GM19023 (cell line): ENCODE measurements around the gene NUTM1.
"Not testable (repeated sequence)": the region's sequence is repeated elsewhere in the genome, so short reads cannot be mapped to it uniquely, and the experiment has no call there.

ENCODE experiments used
- ATAC-seq: cut with Tn5 transposase; IDR thresholded peaks from one replicate; pipeline ENCODE4 v1.9.1; 2021; ENCODE audit warnings: mild to moderate bottlenecking, moderate library complexity; ENCODE audit not compliant: unreplicated experiment

Gene NUTM1

GRCh38 chr15:34336991-34337556 lies 6.0 kb upstream of the NUTM1 start:
- peak; percentile 16 for ATAC-seq

GRCh38 chr15:34337557-34338306 lies 5.4 kb upstream of the NUTM1 start, which contains the start of gene SLC12A6:
SLC12A6 (minus strand) TSS chr15:34337781; CDS start chr15:34336680, 1,101 bp downstream.
- ATAC-seq = peak; percentile 78

GRCh38 chr15:34338347-34338746 lies 4.8 kb upstream of the NUTM1 start:
- no peak for ATAC-seq

DNA sequence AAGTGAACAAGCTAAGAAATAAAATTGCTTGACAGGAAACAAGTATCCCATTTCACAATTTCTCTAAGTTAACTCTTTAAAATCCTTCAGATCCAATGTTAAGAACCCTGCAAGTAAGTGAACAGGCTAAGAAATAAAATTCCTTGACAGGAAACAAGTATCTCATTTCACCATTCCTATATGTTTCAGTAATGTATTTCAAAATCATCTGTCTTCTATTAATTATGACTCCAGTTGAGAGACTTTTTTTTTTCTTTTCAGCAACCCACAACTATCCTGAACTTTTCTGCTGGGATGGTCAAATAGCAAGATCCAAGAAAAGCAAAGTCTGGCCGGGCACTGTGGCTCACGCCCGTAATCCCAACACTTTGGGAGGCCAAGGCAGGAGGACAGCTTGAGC lies 3.2 kb upstream of the NUTM1 start:
- ATAC-seq = no peak

DNA sequence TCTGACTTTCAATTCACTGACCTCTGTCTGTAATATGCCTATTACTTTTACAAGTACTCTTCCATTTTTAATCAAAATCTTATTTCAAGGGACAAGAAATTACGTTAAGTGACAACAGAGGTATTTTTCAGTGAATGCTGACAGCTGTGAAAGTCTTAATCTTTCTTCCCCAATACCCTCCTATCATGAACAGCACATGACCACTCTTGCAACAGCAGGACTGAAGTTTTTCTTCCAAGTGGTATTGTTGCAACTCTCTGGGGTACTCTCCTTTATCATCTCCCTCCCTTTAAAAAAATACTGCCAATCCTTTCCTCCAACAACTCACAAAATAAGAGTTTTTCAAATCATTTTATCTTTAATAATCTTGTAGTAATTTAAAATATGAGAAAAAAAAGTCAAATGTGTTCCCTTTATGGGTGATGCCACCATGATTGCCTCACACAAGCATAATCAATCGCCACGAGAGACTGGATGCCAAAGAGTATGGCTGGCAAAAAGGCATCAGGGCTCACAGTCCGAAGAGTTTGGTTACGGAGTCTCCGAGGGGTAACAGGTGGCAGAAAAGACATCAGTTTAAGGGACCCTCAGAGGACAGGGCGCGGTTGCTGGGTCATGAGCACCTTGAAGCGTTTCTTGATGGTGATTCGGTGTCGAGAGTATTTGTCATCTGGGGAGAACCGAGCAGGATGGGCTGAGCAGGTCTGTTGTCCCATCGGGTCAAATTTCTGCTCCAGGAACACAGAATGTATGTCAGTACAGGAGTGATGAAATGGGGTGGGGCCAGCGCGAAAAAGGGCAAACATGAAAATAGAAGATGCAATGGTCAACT lies 1.5 kb upstream of the NUTM1 start:
- ATAC-seq = no peak

- not testable (repeated sequence) for ATAC-seq
These were observed 840 bp upstream of the NUTM1 start for GRCh38 chr15:34342213-34342736.

- no peak for ATAC-seq
These were observed 5.0 kb downstream of the NUTM1 start for GRCh38 chr15:34347951-34348638.

DNA sequence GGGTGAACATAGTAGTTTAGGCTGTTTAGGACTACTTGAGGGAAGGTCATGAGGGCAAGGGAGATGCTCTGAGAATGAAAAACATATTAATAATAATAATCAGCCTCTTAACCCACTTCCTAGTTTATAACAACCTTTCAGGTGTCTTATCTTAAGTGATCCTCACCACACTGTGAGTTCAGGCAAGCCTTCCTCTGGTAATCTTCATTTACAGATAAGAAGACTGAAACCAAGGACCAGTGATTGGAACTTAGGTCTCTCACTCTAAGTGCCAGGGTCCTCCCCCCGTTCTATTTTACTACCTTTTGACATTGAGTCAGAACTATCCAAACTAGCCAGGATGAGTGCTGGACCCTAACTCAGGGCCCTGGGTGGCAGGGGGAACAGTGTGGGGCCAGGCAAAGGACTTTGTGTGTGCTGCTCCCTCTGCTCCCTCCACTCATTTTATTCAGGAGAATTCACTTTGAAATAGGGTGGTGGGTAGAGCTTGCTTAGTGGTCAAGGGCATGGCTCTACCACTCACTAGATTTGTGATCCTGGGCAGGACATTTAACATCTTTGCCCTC lies 5.7 kb downstream of the NUTM1 start:
- ATAC-seq = no peak

DNA sequence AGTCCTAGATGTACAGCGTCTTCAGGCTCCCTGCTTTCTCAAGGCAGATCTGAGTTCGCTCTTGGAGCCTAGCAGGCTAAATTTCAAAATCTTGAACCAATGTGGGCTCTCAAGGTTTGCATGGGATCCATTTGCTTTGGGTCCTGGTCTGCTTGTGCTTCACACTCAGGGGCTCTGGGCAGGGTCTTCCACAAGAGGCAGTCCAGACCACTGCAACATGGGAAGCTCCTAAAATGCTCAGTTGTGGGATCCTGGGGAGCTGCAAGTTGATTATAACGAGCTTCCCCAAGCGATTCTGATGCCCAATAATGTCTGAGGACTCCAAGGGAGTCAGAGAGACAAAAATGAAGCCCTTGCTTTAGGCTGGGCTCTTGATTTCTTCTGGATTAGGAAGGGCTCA lies 6.7 kb downstream of the NUTM1 start:
- no peak for ATAC-seq

DNA sequence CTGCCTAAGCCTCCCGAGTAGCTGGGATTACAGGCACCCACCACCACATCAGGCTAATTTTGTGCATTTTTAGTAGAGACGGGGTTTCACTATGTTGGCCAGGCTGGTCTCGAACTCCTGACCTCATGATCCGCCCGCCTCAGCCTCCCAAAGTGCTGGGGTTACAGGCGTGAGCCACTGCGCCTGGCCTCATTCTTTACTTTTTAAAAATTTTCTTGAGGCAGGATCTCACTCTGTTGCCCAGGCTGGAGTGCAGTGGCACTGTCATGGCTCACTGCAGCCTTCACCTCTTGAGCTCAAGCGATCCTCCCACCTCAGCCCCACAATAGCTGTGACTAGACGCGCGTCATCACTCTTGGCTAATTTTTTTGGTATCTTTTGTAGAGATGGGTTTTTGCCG lies 9.9 kb downstream of the NUTM1 start:
- not testable (repeated sequence) for ATAC-seq

DNA sequence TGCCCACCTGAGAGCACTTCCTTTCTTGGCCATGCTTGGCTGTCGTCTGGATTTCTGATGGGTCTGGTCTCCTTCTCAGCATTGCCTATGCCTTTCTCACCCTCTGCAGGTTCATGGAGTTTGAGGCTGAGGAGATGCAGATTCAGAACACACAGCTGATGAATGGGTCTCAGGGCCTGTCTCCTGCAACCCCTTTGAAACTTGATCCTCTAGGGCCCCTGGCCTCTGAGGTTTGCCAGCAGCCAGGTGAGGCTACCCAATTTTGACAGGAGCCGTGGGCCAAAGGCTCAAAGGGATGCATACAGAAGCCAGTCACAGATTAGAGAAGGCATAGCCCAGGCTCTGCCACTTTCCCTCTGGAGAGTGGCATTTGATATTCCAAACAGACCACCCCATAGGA lies 10.5 kb downstream of the NUTM1 start:
- ATAC-seq = no peak

GRCh38 chr15:34354286-34354685 lies 11.2 kb downstream of the NUTM1 start:
- ATAC-seq = no peak

GRCh38 chr15:34355241-34355640 lies 12.1 kb downstream of the NUTM1 start:
- no peak for ATAC-seq

DNA sequence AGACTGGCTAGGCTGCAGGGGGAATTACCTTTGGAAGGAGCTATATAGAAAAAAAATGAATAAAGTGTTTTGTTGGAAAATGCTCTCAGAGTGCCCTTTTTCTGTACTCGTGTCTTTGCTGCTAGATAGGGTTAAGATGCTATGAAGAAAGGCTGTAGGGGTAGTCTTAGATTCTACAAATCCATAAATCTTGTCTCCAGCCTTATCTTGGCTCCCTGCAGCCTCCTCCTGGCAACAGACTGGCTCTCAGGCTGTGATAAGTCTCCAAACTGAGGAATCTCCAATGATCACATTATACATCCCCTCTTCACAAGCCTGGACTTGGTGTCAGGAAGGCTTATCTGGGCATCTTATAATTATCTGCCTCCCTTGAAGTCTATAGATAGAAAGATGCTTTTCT lies 14.5 kb downstream of the NUTM1 start:
- no peak for ATAC-seq

GRCh38 chr15:34358367-34358766 lies 15.3 kb downstream of the NUTM1 start:
- ATAC-seq = no peak

- no peak for ATAC-seq
These were observed 15.8 kb downstream of the NUTM1 start for GRCh38 chr15:34358948-34359347.

- no peak for ATAC-seq
These were observed 16.3 kb downstream of the NUTM1 start for GRCh38 chr15:34359416-34359815.

DNA sequence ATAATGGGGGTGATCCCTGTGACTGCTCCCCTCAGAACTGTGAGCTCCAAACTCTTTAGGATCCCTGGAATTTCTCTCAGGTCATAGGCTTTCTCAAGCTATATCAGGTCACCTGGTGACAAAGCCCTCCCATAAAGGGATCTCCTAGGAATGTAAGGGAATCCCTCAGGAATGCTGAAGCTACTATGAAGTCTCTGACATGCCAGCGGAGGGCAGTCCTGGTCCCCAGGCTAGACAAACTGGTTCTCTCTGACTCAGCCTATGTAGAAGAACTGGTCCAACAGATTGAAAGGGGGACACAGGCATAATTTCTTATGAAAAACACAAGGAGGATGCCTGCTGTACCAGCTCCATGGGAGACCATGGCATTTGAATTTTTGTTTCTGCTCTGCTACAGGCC lies 17.2 kb downstream of the NUTM1 start:
- no peak for ATAC-seq

DNA sequence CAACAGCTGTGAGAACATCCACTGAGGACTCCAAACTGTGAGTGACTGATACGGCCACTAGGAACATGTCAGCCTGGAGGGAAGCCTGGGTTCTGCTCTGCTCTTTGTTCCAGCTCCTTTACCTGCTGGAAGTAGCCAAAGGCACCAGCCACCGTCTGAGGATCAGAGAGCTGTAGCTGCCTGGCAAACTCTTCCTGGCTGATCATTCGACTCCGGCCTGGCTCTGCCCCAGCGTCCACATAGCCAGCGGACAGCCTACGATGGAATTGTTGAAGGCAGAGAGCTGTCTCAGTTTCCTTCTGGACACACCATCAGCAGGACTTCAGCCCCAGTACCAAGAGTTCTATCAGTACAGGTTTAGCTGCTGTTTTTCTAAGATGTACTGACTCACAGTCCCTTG lies 18.2 kb downstream of the NUTM1 start:
- ATAC-seq = no peak

GRCh38 chr15:34362047-34362773 lies 19.1 kb downstream of the NUTM1 start:
- ATAC-seq = no peak
